Activated CD4-positive, alpha-beta T cell treated with anti-CD3 and anti-CD28 coated beads for 36 hours (primary cell): ENCODE data around the gene CD276. TPM values are rescaled to one million over a fixed set of nuclear protein-coding genes. Genes with fewer than 3 reads are reported as not detected.

Source experiments
- ATAC-seq: fragments of 200-7000 bp; cut with Tn5 transposase; one replicate; pipeline ENCODE4 v1.10.0; 2021; ENCODE audit warnings: mild to moderate bottlenecking, moderate library complexity
- CTCF ChIA-PET: fragments of 350-600 bp; sonication (Branson Sonifier 250); formaldehyde crosslinking; loops from one replicate; lab custom pipeline; 2021; ENCODE audit warnings: antibody characterized with exemption; lab: Charles Lee
- POLR2A ChIA-PET: fragments of 350-600 bp; sonication (Branson Sonifier 250); formaldehyde crosslinking; loops from one replicate; lab custom pipeline; 2021; ENCODE audit warnings: antibody characterized with exemption, inconsistent platforms; lab: Charles Lee
- DNase-seq: peaks from one replicate; pipeline ENCODE4 v3.0.0-alpha.2; 2020
- H3K27ac Mint-ChIP-seq: one replicate; pipeline ENCODE4 v1.8.0; 2021; ENCODE audit warnings: mixed read lengths
- H3K27me3 Mint-ChIP-seq: one replicate; pipeline ENCODE4 v1.8.0; 2021; ENCODE audit warnings: mixed read lengths
- H3K36me3 Mint-ChIP-seq: one replicate; pipeline ENCODE4 v1.8.0; 2021; ENCODE audit warnings: low read depth, mixed read lengths
- H3K4me1 Mint-ChIP-seq: one replicate; pipeline ENCODE4 v1.8.0; 2021; ENCODE audit warnings: mixed read lengths
- H3K4me3 Mint-ChIP-seq: one replicate; pipeline ENCODE4 v1.8.0; 2021; ENCODE audit warnings: mild to moderate bottlenecking, moderate library complexity, mixed read lengths
- H3K9me3 Mint-ChIP-seq: one replicate; pipeline ENCODE4 v1.8.0; 2021; ENCODE audit warnings: low read depth, mixed read lengths
- intact Hi-C, 2 experiments: fragments of 100-400 bp; cut with DNase I in 1 of 2; cut with micrococcal nuclease in 1 of 2; formaldehyde crosslinking; loops; one replicate each; pipeline versions ENCODE4 v1.14.2 to v1.15.1; 2022 to 2024; cut with DNase I, micrococcal nuclease
- total RNA-seq, 2 experiments: library from RNA; stranded (reverse); gene quantifications; one replicate each; pipeline ENCODE4 v1.2.3, GENCODE V29; 2021

The CD276 gene
- total RNA-seq, 2 experiments from 2014 or later = 2.6 to 3.0 TPM

- Mint-ChIP-seq H3K4me1 (peaks cover 2% of the 10 kb centered on the region), H3K36me3 (no peaks in the 10 kb centered on the region), H3K27ac (no peak overlapping the region), H3K9me3 (no peaks in the 10 kb centered on the region), H3K27me3 (peaks cover 15% of the 10 kb centered on the region), H3K4me3 (no peak overlapping the region)
- POLR2A ChIA-PET = no interaction called here
- ATAC-seq = no peak
- intact Hi-C loops = no loop called here
- DNase-seq = no peak
- CTCF ChIA-PET = no interaction called here
These were observed 62.7 kb downstream of the CD276 start for GRCh38 chr15:73746883-73747282.

- intact Hi-C loops = no loop called here
- no peak for ATAC-seq
- ChIA-PET CTCF (no interaction called here), POLR2A (interaction anchor here (0.6 kb wide), 1 partner anchor 51 kb away, joined by 3 read pairs; no protein-coding TSS in a partner anchor)
- no peak for DNase-seq
- Mint-ChIP-seq H3K4me3 (no peak overlapping the region), H3K36me3 (no peaks in the 10 kb centered on the region), H3K27me3 (peaks cover 15% of the 10 kb centered on the region), H3K4me1 (peaks cover 2% of the 10 kb centered on the region), H3K9me3 (no peaks in the 10 kb centered on the region), H3K27ac (no peak overlapping the region)
These were observed 63.8 kb downstream of the CD276 start for GRCh38 chr15:73747847-73748590.

GRCh38 chr15:73748730-73749129 lies 64.5 kb downstream of the CD276 start:
- H3K27me3 Mint-ChIP-seq = peaks cover 19% of the 10 kb centered on the region

GRCh38 chr15:73749533-73749932 lies 65.3 kb downstream of the CD276 start:
- POLR2A ChIA-PET = no interaction called here

More at GRCh38 chr15:73748730-73749129, 64.5 kb downstream of the CD276 start:
- ChIA-PET CTCF (no interaction called here), POLR2A (no interaction called here)
- ATAC-seq (no peak), DNase-seq (no peak)
- Mint-ChIP-seq H3K4me1 (peaks cover 4% of the 10 kb centered on the region), H3K36me3 (no peaks in the 10 kb centered on the region), H3K27ac (no peak overlapping the region), H3K9me3 (no peaks in the 10 kb centered on the region), H3K4me3 (no peak overlapping the region)
- intact Hi-C loops = no loop called here

DNA sequence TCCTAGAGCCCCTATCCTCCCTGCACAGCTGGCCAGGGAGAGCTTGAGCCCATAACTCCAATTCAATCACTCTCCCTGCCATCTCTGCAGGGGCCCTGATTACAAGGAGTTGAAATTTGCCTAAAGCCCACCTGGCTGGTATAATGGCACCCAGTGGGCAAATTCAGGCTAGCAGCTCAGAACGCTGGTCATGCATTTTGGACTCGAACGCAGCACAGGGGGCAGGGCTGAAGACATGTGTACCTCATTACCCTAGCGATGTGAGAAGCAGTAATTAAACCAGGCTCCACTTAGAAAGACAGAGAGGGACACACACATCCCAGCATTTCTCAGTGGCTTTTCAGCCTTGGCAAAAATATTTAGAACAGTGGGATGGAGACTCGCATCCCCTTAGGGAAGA lies 65.8 kb downstream of the CD276 start:
- ChIA-PET CTCF (interaction anchor here (1.1 kb wide), 1 partner anchor 45 kb away, joined by 3 read pairs; no protein-coding TSS in a partner anchor), POLR2A (no interaction called here)
- Mint-ChIP-seq H3K4me1 (peaks cover 4% of the 10 kb centered on the region), H3K4me3 (no peak overlapping the region), H3K9me3 (no peaks in the 10 kb centered on the region), H3K27ac (no peak overlapping the region), H3K27me3 (peaks cover 31% of the 10 kb centered on the region), H3K36me3 (no peaks in the 10 kb centered on the region)
- no peak for DNase-seq
- intact Hi-C loops = no loop called here
- no peak for ATAC-seq

More at GRCh38 chr15:73749533-73749932, 65.3 kb downstream of the CD276 start:
- Mint-ChIP-seq H3K27me3 (peaks cover 27% of the 10 kb centered on the region), H3K4me1 (peaks cover 4% of the 10 kb centered on the region), H3K9me3 (no peaks in the 10 kb centered on the region), H3K4me3 (no peak overlapping the region), H3K36me3 (no peaks in the 10 kb centered on the region), H3K27ac (no peak overlapping the region)
- DNase-seq = no peak
- no peak for ATAC-seq
- intact Hi-C loops = no loop called here
- CTCF ChIA-PET = no interaction called here

DNA sequence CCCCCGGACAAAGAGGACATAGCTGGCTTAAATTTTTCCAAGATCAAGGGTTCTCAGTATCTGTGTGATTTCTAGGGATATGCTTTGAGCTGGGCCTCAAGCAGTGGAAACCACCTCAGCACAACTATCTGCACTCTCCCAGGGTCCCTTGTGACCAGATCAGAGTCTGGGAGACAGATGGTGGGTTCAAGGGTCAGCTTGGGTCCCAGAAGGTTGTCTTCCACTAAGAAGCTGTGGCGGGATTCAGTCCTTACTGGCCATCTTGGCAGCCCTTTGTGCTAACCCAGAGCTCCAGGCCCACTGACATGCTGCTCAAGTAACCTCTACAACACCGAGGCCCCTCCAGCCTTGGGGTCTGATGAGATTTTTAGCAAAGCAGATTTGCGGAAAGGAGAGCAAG lies 66.3 kb downstream of the CD276 start:
- ChIA-PET POLR2A (no interaction called here), CTCF (interaction anchor here (1.1 kb wide), 1 partner anchor 45 kb away, joined by 3 read pairs; no protein-coding TSS in a partner anchor)
- intact Hi-C loops = no loop called here
- peaks cover 4% of the 10 kb centered on the region for H3K4me1 Mint-ChIP-seq
- H3K9me3 Mint-ChIP-seq = no peaks in the 10 kb centered on the region
- DNase-seq = no peak
- no peak for ATAC-seq
- H3K36me3 Mint-ChIP-seq = no peaks in the 10 kb centered on the region
- no peak overlapping the region for H3K4me3 Mint-ChIP-seq
- peaks cover 29% of the 10 kb centered on the region for H3K27me3 Mint-ChIP-seq
- H3K27ac Mint-ChIP-seq = no peak overlapping the region

GRCh38 chr15:73750951-73751350 lies 66.8 kb downstream of the CD276 start:
- H3K36me3 Mint-ChIP-seq = no peaks in the 10 kb centered on the region
- CTCF ChIA-PET = interaction anchor here (1.1 kb wide), 1 partner anchor 46 kb away, joined by 3 read pairs; no protein-coding TSS in a partner anchor
- POLR2A ChIA-PET = no interaction called here
- ATAC-seq (no peak), DNase-seq (no peak)
- H3K27ac Mint-ChIP-seq = no peak overlapping the region
- peaks cover 33% of the 10 kb centered on the region for H3K27me3 Mint-ChIP-seq
- H3K9me3 Mint-ChIP-seq = no peaks in the 10 kb centered on the region
- intact Hi-C loops = no loop called here
- H3K4me1 Mint-ChIP-seq = peaks cover 4% of the 10 kb centered on the region
- H3K4me3 Mint-ChIP-seq = no peak overlapping the region

- H3K4me3 Mint-ChIP-seq = no peak overlapping the region
- H3K4me1 Mint-ChIP-seq = peaks cover 4% of the 10 kb centered on the region
- intact Hi-C loops = no loop called here
- H3K27me3 Mint-ChIP-seq = peaks cover 33% of the 10 kb centered on the region
- CTCF ChIA-PET = no interaction called here
- ATAC-seq = no peak
- POLR2A ChIA-PET = no interaction called here
- H3K27ac Mint-ChIP-seq = no peak overlapping the region
- no peaks in the 10 kb centered on the region for H3K9me3 Mint-ChIP-seq
- no peaks in the 10 kb centered on the region for H3K36me3 Mint-ChIP-seq
- DNase-seq = no peak
These were observed 67.3 kb downstream of the CD276 start for GRCh38 chr15:73751511-73751898.

GRCh38 chr15:73751899-73752805 lies 68.0 kb downstream of the CD276 start:
- Mint-ChIP-seq H3K4me3 (no peak overlapping the region), H3K27ac (no peak overlapping the region), H3K27me3 (peaks cover 31% of the 10 kb centered on the region), H3K36me3 (no peaks in the 10 kb centered on the region), H3K9me3 (no peaks in the 10 kb centered on the region), H3K4me1 (peaks cover 4% of the 10 kb centered on the region)
- intact Hi-C loops = no loop called here
- ChIA-PET CTCF (no interaction called here), POLR2A (no interaction called here)
- no peak for DNase-seq
- no peak for ATAC-seq

- CTCF ChIA-PET = no interaction called here
- Mint-ChIP-seq H3K27me3 (peaks cover 34% of the 10 kb centered on the region), H3K4me3 (no peak overlapping the region), H3K36me3 (no peaks in the 10 kb centered on the region), H3K4me1 (peaks cover 4% of the 10 kb centered on the region), H3K27ac (no peak overlapping the region), H3K9me3 (no peaks in the 10 kb centered on the region)
- POLR2A ChIA-PET = no interaction called here
- intact Hi-C loops = no loop called here
- DNase-seq (peak; percentile 13), ATAC-seq (no peak)
These were observed 68.6 kb downstream of the CD276 start for GRCh38 chr15:73752806-73753193.

DNA sequence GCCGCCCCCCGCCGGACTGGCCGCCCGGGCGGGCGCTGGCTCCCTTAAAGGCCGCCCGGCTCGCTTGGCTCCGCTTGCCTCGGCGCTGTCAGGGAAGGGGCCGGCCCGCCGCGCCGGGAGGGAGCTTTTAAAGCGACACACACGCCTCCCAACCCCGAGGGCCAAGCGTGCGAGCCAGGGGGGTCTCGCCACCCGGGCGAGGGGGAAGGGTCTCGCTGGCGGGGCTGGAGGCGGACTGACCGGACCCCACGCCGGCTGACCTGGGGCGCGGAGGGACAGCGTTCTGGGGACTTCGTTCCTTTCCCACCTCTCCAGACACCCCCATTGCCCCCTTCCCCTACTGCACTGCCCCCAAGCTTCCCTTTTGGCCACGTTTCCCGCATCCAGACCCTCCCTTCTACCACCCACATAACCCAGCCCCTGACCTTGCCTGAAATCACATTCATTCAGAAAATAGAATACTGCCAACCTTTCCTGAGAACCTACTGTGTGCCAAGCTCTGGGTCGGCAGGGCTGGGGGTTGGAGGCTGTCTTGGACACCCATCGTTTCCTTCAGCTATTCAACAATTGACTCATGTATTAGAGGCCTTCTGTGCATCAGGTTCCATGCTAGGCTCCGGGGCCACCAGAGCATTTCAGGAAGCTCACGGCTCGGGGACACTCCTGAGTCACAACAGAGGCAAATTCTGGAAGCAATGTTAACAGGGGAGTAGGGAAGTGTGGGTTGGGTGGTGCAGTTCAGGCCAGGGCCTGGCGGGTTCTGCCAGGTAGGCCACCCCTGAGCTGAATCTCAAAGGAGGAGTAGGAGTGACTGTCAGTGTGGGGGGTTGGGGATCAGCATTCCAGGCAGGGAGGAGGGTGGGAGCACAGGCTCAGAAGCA lies 69.3 kb downstream of the CD276 start, which contains the start of gene INSYN1:
Gene INSYN1, minus strand, starts transcription at position 102 of the 881 bp plus-strand sequence. CDS start 2,221 bp downstream, outside the sequence.
- H3K9me3 Mint-ChIP-seq = no peaks in the 10 kb centered on the region
- H3K27me3 Mint-ChIP-seq = peaks cover 35% of the 10 kb centered on the region
- H3K4me1 Mint-ChIP-seq = peaks cover 4% of the 10 kb centered on the region
- POLR2A ChIA-PET = no interaction called here
- no peak within 1 kb of the TSS for H3K4me3 Mint-ChIP-seq
- intact Hi-C loops = no loop called here
- no peaks in the 10 kb centered on the region for H3K36me3 Mint-ChIP-seq
- DNase-seq = no peak
- CTCF ChIA-PET = no interaction called here
- no peak for ATAC-seq
- H3K27ac Mint-ChIP-seq = no peak within 1 kb of the TSS
